RWPE1 (cell line): ENCODE measurements around the gene AADAC.

Source experiments
- CTCF ChIA-PET: fragments of 350-600 bp; sonication (Branson Sonifier 250); formaldehyde crosslinking; extraction: SDS; loops from one replicate; lab custom pipeline; 2021; lab: Yijun Ruan, JAX
- POLR2A ChIA-PET: fragments of 400-600 bp; formaldehyde crosslinking; extraction: SDS; loops from one replicate; lab custom pipeline; 2020; ENCODE audit warnings: antibody characterized with exemption; ENCODE audit not compliant: low non-redundant PET; lab: Yijun Ruan, JAX
- DNase-seq: peaks from one replicate; pipeline ENCODE4 v3.0.0; 2012; ENCODE audit warnings: low spot score
- H3K27ac ChIP-seq: fragments of 450-650 bp; 2 replicates; pipeline ENCODE4 v1.5.1; 2017
- TF ChIP-seq, protein P1 (sequence below): fragments of 450-650 bp; conservative IDR thresholded peaks from 2 replicates; pipeline ENCODE4 v1.5.1; 2017; ENCODE audit warnings: low read depth, mild to moderate bottlenecking

Gene AADAC

DNA sequence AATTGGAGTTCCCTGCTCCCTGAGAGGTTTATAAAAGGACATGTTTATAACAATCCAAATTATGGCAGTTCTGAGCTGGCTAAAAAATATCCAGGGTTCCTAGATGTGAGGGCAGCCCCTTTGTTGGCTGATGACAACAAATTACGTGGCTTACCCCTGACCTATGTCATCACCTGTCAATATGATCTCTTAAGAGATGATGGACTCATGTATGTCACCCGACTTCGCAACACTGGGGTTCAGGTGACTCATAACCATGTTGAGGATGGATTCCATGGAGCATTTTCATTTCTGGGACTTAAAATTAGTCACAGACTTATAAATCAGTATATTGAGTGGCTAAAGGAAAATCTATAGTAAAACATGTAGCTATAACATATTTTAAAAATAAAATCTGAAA lies 13.9 kb downstream of the AADAC start:
- DNase-seq: peak; percentile 20
- ChIA-PET CTCF (no interaction called here), POLR2A (no interaction called here)
- TF ChIP-seq, protein P1, sequence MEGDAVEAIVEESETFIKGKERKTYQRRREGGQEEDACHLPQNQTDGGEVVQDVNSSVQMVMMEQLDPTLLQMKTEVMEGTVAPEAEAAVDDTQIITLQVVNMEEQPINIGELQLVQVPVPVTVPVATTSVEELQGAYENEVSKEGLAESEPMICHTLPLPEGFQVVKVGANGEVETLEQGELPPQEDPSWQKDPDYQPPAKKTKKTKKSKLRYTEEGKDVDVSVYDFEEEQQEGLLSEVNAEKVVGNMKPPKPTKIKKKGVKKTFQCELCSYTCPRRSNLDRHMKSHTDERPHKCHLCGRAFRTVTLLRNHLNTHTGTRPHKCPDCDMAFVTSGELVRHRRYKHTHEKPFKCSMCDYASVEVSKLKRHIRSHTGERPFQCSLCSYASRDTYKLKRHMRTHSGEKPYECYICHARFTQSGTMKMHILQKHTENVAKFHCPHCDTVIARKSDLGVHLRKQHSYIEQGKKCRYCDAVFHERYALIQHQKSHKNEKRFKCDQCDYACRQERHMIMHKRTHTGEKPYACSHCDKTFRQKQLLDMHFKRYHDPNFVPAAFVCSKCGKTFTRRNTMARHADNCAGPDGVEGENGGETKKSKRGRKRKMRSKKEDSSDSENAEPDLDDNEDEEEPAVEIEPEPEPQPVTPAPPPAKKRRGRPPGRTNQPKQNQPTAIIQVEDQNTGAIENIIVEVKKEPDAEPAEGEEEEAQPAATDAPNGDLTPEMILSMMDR: no peak
- H3K27ac ChIP-seq: no peak overlapping the region

DNA sequence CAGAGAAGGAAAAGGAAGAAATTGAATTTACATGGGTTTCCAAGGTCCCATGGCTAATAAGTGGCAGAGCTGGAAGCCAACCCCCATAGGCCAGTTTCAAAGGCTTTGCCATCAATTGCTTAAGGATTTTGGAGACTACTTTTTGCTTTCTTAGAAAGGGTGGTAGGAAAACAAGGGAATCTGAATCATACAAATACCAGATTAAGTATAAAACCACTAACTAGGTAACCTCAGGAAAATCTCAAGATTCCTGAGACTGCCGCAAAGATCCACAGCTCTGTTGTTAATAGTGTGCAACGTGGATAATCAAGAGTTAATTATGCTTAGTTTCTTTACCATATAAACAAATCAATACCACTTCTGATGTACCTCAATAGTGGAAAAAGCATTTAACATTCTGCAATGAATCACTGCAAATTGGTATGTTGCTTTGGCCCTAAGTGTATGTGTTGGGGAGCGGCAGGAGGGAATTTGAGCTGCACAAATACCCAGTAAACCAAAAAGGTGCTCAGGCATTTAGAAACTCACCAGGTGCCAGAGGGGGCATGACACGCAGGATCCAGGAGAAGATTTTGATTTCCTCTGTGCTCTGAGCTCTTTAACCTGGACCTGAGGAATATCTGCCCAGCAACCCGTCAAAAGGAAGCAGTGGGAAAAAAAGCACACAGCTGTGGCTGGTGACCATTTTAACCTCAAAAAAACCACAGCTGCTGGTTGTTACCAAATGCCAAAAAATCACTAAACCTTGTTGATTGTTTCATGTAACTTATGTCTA lies 22.0 kb downstream of the AADAC start:
- CTCF ChIA-PET: interaction anchor here (0.6 to 2.0 kb wide), 3 partner anchors 83 to 410 kb away, joined by 3 to 10 read pairs (median 3); no protein-coding TSS in a partner anchor

DNA sequence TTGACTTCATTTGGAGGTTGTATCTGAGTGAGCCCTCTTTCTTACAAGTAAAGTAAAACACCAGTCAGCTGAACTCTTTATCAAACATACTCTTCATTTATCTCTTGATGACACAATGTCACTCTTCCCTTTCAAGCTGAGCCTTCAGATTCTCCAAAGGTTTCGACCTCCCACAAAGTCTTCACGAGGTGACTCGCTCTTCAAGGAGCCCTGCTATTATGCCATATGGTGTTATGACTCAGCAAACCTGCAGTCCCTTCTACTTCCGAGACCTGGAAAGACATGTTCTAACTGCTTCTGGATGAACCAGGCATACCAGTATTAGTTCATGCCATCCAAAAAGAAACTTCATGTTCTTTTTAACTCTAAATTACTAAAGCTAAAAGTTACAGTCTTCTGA lies 23.1 kb downstream of the AADAC start:
- CTCF ChIA-PET: interaction anchor here (0.5 to 2.0 kb wide), 7 partner anchors 82 to 607 kb away, joined by 3 to 10 read pairs (median 4); no protein-coding TSS in a partner anchor
- no peak overlapping the region for H3K27ac ChIP-seq
- POLR2A ChIA-PET: no interaction called here
- TF ChIP-seq, protein P1: no peak
- peak; percentile 83 for DNase-seq

More for the DNA sequence above, 22.0 kb downstream of the AADAC start:
- no peak overlapping the region for H3K27ac ChIP-seq
- POLR2A ChIA-PET: no interaction called here
- DNase-seq: no peak
- TF ChIP-seq, protein P1: no peak

DNA sequence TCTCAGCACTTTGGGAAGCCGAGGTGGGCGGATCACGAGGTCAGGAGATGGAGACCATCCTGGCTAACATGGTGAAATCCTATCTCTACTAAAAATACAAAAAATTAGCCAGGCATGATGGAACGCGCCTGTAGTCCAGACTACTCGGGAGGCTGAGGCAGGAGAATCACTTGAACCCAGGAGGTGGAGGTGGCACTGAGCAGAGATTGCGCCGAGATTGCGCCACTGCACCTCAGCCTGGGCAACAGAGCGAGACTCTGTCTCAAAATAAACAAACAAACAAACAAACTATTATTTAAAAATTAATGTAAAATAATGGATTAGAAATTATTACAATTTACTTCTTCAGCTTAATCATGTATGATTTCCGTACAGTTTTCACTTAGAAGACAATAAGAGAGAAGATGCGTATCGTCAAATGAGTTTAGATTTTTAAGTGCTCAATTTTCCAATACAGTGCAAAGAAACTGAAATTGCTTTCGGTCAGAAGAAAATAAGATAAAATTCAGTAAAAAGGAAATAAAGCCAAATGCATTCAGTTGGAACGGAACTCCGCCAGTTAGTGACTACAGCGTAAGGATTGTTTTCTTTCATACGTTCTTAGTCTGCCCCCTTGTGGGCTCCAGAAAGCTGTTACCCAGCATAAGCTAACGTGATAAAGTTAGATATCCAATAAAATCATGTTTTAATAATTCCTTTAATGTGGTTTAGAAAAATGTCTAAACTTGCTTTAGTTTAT lies 24.8 kb downstream of the AADAC start:
- ChIA-PET POLR2A (no interaction called here), CTCF (interaction anchor here (0.7 to 1.3 kb wide), 8 partner anchors 133 to 534 kb away, joined by 3 to 10 read pairs (median 4); no protein-coding TSS in a partner anchor)
- DNase-seq: peak; percentile 56
- no peak overlapping the region for H3K27ac ChIP-seq
- TF ChIP-seq, protein P1: peak; percentile 82

DNA sequence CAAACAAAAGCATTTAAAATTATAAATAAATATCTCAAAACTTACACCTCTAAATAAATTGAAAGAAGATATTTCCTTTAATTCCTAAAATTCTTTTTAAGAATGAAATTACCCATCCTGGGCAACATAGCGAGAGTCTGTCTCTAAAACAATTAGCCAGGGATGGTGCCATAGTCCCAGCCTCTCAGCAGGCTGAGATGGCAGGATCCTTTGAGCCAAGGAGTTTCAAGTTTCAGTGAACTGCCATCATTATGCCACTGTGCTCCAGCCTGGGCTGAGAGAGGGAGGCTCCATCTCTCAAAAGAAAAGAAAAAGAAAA lies 25.4 kb downstream of the AADAC start:
- H3K27ac ChIP-seq: no peak overlapping the region
- CTCF ChIA-PET: interaction anchor here (0.7 to 1.3 kb wide), 8 partner anchors 133 to 535 kb away, joined by 3 to 10 read pairs (median 4); no protein-coding TSS in a partner anchor
- POLR2A ChIA-PET: no interaction called here
- TF ChIP-seq, protein P1: peak; percentile 4; the same call in 1 of the 2 replicates
- DNase-seq: no peak

DNA sequence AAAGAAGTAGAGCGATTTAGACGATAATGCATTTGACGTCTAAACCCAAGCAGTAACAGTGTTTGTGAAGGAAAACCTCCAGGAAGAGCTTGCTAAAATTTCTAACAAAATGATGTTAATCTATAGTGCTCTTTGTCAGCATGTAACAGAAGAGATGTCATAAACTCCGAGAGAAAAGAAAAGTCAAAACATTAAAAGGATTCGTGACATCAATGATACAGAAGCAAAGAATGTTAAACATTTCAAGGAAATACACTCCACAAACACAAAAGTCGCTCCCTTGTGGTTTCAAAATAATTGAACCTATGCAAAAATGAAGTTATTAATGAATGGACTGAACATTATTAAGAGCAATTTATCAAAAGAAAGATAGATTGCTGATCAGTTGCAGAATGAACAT lies 27.9 kb downstream of the AADAC start:
- CTCF ChIA-PET: no interaction called here
- POLR2A ChIA-PET: no interaction called here
- H3K27ac ChIP-seq: no peak overlapping the region
- DNase-seq: no peak
- TF ChIP-seq, protein P1: no peak
